Mesodermal cell (in vitro differentiated cells): ENCODE results near the gene EPHA5.

Experiments used
- H3K27ac ChIP-seq: 2 replicates; pipeline ENCODE4 v1.7.0; 2013; ENCODE audit warnings: mild to moderate bottlenecking, low read depth, low read length, moderate library complexity; ENCODE audit not compliant: severe bottlenecking
- H3K36me3 ChIP-seq: 2 replicates; pipeline ENCODE4 v1.7.1; 2013; ENCODE audit warnings: mild to moderate bottlenecking, low read length, moderate library complexity; ENCODE audit not compliant: control insufficient read depth, insufficient read depth
- H3K4me1 ChIP-seq: one replicate; pipeline ENCODE4 v1.7.1; 2013; ENCODE audit warnings: mild to moderate bottlenecking, low read length; ENCODE audit not compliant: insufficient read depth, control insufficient read depth, poor library complexity, severe bottlenecking
- H3K4me3 ChIP-seq: 2 replicates; pipeline ENCODE4 v1.7.0; 2013; ENCODE audit warnings: low read length, control low read depth, mild to moderate bottlenecking; ENCODE audit not compliant: insufficient read depth, poor library complexity, severe bottlenecking; ENCODE audit errors: extremely low read depth
- H3K9me3 ChIP-seq: 2 replicates; pipeline ENCODE4 v1.7.1; 2013; ENCODE audit warnings: mild to moderate bottlenecking, low read length, moderate library complexity; ENCODE audit not compliant: control insufficient read depth
- WGBS, 2 experiments: methylation state at CpG; one replicate each; pipeline ENCODE4 v1.1.5; 2013; ENCODE audit warnings: missing lambda C conversion rate in 2 of 2; ENCODE audit not compliant: insufficient coverage in 2 of 2; 5-methylcytosine and 5-hydroxymethylcytosine counted together

Gene EPHA5

DNA sequence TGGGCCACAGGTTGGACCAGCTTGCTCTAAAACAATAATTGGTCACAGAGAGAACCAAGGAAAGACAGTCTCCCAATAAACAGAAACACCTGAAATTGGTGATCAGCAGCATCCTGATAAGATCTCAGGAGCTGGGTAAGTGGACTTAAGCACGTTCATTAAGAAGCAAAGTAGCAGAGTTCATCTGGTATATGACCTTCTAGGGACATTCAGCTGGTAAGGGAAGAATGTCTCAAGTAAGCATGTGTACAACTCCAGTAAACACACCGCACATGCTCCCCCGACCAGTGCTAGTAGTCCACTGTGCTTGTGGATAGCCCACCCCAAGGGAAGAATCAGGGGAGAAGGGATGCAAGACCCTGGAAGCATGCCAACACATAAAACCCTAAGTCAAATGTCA lies 216.9 kb downstream of the EPHA5 start:
- H3K27ac ChIP-seq, result no peak overlapping the region
- no peak overlapping the region for H3K4me3 ChIP-seq
- H3K9me3 ChIP-seq, result no peaks in the 10 kb centered on the region
- H3K36me3 ChIP-seq, result no peaks in the 10 kb centered on the region
- H3K4me1 ChIP-seq, result no peaks in the 10 kb centered on the region
- no CpG with 5 or more reads among the region's 3 CpGs for WGBS, 2 experiments

- Histone ChIP-seq H3K27ac (no peak overlapping the region), H3K9me3 (no peaks in the 10 kb centered on the region)
- 100% methylated on average over 1 of the region's 2 CpGs; no CpG with 5 or more reads in 1 of the 2 experiments for WGBS, 2 experiments
Observed at GRCh38 chr4:65450899-65451298, 219.4 kb downstream of the EPHA5 start.

DNA sequence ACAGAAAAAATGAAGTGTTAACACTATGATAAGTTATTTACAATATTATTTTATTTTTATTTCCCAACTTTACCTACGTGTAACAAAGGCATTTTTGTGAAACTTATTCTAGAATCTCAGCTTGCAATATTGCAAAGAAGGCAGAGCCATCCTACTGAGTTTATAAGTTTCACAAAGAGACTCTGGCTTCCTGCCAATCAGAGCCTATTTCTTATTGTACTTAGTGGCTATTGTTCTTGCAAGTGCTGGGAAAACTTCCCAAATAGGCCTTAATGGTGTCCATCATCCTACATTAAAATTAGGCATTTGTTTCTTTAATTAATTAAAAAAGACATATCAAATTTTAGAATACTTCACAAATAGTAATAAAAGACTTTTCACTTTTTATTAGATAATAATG lies 233.2 kb downstream of the EPHA5 start:
- no peaks in the 10 kb centered on the region for H3K36me3 ChIP-seq
- no peaks in the 10 kb centered on the region for H3K9me3 ChIP-seq
- no peak overlapping the region for H3K27ac ChIP-seq
- H3K4me1 ChIP-seq, result no peaks in the 10 kb centered on the region
- no peak overlapping the region for H3K4me3 ChIP-seq
- WGBS, 2 experiments, result no CpG with 5 or more reads among the region's 1 CpG

More at GRCh38 chr4:65450899-65451298, 219.4 kb downstream of the EPHA5 start:
- H3K4me3 ChIP-seq, result no peak overlapping the region
- H3K36me3 ChIP-seq, result no peaks in the 10 kb centered on the region
- H3K4me1 ChIP-seq, result no peaks in the 10 kb centered on the region

DNA sequence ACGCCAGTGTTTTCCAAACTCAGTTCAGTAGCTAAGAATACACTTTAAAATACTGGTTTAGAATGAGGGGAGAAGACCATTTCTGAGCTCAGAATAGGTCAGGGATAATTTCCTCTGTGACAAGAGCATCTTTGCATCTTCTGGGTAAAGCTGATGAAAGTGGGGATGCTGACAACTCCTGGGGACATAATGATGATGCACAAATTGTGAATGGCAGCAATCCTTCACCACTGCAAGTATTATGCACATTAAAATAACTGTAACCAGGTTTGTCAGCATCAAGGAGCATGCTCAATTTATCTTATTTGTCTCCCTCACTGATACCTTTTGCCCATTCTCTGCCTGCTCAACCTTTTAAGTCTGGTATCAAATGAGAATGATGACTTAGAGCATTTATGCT lies 248.2 kb downstream of the EPHA5 start:
- WGBS, 2 experiments, result no CpG with 5 or more reads among the region's 1 CpG
- H3K4me1 ChIP-seq, result no peaks in the 10 kb centered on the region
- no peaks in the 10 kb centered on the region for H3K36me3 ChIP-seq
- H3K4me3 ChIP-seq, result no peak overlapping the region
- H3K9me3 ChIP-seq, result no peaks in the 10 kb centered on the region
- H3K27ac ChIP-seq, result no peak overlapping the region

DNA sequence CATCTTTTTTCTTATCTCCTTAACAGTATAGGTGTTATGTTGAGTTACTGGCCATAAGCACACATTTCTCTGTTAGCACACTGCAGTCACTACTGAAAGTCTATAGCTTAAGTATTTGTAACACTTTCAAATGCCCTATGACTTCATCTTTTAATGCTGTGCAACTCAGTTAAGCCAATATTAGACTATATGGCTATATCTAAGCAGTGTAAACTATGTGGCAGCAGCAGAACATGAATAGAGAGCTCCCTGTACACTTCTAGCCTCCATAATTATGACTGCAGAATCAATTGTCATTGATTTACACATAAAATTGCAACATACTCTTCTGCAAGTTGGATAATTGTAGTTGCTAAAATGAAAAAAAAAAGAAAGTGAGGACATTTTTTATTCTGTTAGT lies 250.3 kb downstream of the EPHA5 start:
- Histone ChIP-seq H3K4me3 (no peak overlapping the region), H3K9me3 (no peaks in the 10 kb centered on the region), H3K36me3 (no peaks in the 10 kb centered on the region), H3K4me1 (no peaks in the 10 kb centered on the region), H3K27ac (no peak overlapping the region)

DNA sequence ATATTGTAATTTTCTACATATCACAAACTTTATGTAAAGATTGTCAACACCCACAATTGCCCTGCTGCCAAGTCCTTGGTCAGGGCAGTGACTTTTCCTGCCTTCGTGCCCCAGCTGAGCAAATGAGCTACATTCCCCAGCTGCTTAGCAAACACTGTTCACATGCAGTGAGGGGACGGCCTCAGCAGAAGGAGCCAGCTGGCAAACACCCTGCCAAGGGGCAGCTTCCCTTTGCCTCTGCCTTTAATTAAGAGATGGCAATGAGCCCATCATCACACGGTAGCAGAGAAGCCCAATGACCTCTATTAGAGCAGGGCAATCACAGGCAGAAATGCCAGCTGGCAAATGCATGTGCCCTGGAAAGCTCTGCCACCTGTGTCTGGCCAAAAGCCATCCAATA lies 253.4 kb downstream of the EPHA5 start:
- no peaks in the 10 kb centered on the region for H3K4me1 ChIP-seq
- H3K4me3 ChIP-seq, result no peak overlapping the region
- WGBS, 2 experiments, result 55 to 57% methylated on average over 3 of the region's 3 CpGs
- no peaks in the 10 kb centered on the region for H3K36me3 ChIP-seq
- H3K9me3 ChIP-seq, result no peaks in the 10 kb centered on the region
- no peak overlapping the region for H3K27ac ChIP-seq

GRCh38 chr4:65407483-65407882 lies 262.8 kb downstream of the EPHA5 start:
- Histone ChIP-seq H3K36me3 (no peaks in the 10 kb centered on the region), H3K9me3 (no peaks in the 10 kb centered on the region), H3K27ac (no peak overlapping the region), H3K4me3 (no peak overlapping the region), H3K4me1 (no peaks in the 10 kb centered on the region)
- 94 to 100% methylated on average over 1 to 3 of the region's 4 CpGs for WGBS, 2 experiments

DNA sequence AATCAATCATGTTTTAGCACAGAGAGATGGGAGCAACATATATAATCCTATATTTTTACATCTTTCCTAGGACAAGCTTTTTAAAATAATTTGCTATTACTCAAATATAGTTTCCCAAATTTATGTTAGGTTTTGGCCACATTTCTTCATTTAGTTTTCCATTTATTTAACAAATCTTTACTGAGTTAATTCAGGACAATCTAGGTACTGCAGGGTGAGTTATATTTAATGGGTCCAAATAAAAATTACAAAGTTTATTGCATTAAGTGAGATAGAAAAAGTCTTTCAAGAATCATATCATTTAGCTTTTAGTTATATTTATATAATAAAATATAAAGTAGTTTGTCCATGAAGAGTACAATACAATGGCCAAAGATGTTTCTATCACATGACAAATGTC lies 269.2 kb downstream of the EPHA5 start:
- Histone ChIP-seq H3K9me3 (no peaks in the 10 kb centered on the region), H3K4me3 (no peak overlapping the region), H3K36me3 (no peaks in the 10 kb centered on the region), H3K27ac (no peak overlapping the region), H3K4me1 (no peaks in the 10 kb centered on the region)

DNA sequence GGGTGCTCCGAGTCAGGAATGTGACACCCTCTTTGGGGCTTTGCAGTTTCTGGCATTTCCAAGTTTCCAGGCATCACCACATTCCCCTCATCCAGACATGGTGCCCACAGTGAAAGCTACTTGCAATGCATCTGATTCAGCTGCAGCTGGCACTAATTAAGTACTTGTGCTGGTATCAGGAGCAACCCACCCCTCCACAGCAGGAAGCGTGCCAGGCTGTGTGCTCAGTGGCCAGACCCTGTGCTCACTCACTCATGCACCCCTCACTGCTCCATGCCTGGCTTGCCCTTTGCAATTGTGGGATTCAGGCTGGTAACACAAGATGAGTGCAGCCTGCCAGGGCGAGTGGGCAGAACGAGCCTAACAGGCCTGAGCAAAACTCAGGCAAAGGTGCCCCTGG lies 271.2 kb downstream of the EPHA5 start:
- no peaks in the 10 kb centered on the region for H3K36me3 ChIP-seq
- H3K4me1 ChIP-seq, result no peaks in the 10 kb centered on the region
- no peak overlapping the region for H3K27ac ChIP-seq
- no peak overlapping the region for H3K4me3 ChIP-seq
- 44 to 49% methylated on average over 2 to 3 of the region's 4 CpGs for WGBS, 2 experiments
- H3K9me3 ChIP-seq, result no peaks in the 10 kb centered on the region

DNA sequence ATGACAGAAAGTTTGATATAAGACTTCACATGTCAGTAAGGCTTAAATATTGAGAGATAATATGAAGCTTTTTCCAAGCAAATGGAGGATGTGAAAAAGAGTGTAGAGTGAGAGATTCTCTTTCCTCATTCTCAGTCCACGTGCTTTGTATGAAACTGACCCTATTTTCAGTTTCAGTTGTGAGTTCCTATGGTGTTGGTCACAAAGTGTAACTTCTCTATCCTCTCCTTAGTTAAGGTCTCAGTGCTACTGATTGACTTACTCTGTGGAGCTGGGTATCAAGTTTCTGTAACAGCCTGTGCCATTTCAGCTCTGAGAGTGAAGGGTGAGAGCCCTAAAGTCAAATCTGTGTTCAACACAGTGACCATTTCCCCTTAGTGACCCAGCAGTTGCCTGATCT lies 277.2 kb downstream of the EPHA5 start:
- no peaks in the 10 kb centered on the region for H3K4me1 ChIP-seq
- 88% methylated on average over 1 of the region's 1 CpG; no CpG with 5 or more reads in 1 of the 2 experiments for WGBS, 2 experiments
- H3K27ac ChIP-seq, result no peak overlapping the region

DNA sequence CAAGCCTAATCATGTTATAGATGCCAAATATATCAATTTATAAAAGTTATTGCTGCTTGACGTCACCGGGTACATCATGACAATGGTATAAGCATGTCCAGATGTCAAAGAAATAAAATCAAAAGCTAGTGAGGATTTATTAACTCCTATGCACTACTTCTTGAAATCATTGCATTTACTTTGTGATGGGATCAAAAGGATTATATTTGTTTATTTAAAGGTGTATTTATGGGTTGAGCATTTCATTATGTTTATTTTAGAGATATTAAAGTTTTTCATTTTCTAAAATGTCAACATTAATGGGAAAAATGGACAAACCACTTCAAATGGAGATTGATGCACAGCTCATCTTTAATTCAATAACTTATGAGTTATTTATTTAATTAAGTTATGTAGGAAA lies 277.8 kb downstream of the EPHA5 start:
- Histone ChIP-seq H3K27ac (no peak overlapping the region), H3K4me1 (no peaks in the 10 kb centered on the region), H3K36me3 (no peaks in the 10 kb centered on the region), H3K9me3 (no peaks in the 10 kb centered on the region), H3K4me3 (no peak overlapping the region)
- WGBS, 2 experiments, result no CpG with 5 or more reads among the region's 2 CpGs

More for the DNA sequence above, 277.2 kb downstream of the EPHA5 start:
- H3K36me3 ChIP-seq, result no peaks in the 10 kb centered on the region
- no peak overlapping the region for H3K4me3 ChIP-seq
- no peaks in the 10 kb centered on the region for H3K9me3 ChIP-seq

DNA sequence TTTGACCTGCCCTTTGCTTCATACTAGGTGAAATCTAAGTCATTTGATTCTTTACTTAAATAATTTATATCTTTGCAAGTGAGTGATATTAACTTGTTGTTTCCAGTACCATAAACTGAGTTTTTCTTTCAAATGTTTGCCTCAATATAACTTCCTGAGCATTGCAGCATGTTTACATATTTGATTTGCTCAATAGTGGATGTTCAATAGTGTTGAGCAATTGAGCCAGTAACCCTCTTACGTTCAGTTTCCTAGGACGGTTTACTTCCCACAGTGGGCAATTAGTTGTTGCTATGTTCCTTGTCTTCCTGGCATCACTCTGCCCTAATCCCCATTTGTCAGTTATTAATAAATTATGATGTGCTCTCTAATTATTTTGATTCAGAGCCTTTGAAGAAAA lies 278.5 kb downstream of the EPHA5 start:
- Histone ChIP-seq H3K4me3 (no peak overlapping the region), H3K27ac (no peak overlapping the region), H3K9me3 (no peaks in the 10 kb centered on the region), H3K4me1 (no peaks in the 10 kb centered on the region), H3K36me3 (no peaks in the 10 kb centered on the region)
- no CpG with 5 or more reads among the region's 2 CpGs for WGBS, 2 experiments
